Frontal cortex (tissue), 4 donors: ENCODE measurements around the gene ENTREP1. TPM values are rescaled to one million over a fixed set of nuclear protein-coding genes. Genes with fewer than 3 reads are reported as not detected.
"Not testable (repeated sequence)": the region's sequence is repeated elsewhere in the genome, so short reads cannot be mapped to it uniquely, and the experiment has no call there.

Experiments used
- DNase-seq, 2 donors: peaks; one replicate each; pipeline ENCODE4 v3.0.0; 2012; ENCODE audit warnings: low spot score in 2 of 2
- FAIRE-seq: peaks from 2 replicates; lab custom pipeline; 2012; peaks lifted over from hg19 to GRCh38; lab: Jason Lieb, UNC
- total RNA-seq: library from RNA; depleted of rRNA; stranded (reverse); fragments of >200 nt; gene quantifications from one replicate; pipeline ENCODE4 v1.2.3, GENCODE V29; 2014
- donor health status: control.
- donor health status: control.
- donor health status: control.

Gene ENTREP1
- total RNA-seq, 1 donor from 2014 or later, result 0.82 TPM

DNA sequence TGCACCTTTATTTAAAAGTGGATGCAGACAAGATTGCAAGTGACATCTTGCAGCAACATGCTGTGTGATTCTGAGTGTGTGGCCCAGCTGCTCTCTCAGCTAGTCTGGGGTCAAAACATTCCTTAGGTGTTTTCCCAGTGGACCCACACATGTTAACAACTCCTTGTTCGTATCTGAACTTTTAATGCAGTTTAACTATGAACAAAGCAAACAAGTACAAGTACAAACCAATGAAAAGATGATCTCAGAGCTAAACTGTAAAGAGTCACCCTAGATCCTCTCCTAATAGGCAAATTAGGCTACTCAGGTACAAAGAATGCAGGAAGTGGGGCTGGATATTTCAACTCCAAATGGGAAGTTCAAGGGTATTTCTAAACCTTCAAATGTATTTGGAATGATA lies 108.4 kb downstream of the ENTREP1 start:
- FAIRE-seq (no peak), DNase-seq (no peak)

DNA sequence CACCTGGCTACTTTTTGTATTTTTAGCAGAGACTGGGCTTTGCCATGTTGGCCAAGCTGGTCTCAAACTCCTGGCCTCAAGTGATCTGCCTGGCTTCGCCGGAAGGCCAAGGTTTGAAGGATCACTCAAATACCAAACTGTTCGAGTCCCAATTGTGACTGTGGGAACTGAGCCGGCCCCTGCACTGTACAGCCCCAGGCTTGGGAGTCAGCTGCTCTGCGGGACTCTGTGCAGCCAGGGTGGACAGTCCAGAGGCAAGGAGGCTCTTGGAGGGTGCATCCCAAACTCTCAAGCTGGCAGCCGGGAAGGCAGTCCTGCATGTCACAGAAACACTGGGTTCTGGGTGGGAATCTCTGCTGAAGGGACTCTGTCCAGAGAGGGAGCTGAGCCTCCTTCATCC lies 109.0 kb downstream of the ENTREP1 start:
- no peak for FAIRE-seq

DNA sequence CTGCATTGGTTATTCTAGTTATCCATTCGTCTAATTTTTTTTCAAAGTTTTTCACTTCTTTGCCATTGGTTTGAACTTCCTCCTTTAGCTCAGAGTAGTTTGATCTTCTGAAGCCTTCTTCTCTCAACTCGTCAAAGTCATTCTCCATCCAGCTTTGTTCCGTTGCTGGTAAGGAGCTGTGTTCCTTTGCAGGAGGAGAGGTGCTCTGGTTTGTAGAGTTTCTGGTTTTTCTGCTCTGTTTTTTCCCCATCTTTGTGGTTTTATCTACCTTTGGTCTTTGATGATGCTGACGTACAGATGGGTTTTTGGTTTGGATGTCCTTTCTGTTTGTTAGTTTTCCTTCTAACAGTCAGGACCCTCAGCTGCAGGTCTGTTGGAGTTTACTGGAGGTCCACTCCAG lies 114.6 kb downstream of the ENTREP1 start:
- not testable (repeated sequence) for FAIRE-seq, DNase-seq

More for the DNA sequence above, 109.0 kb downstream of the ENTREP1 start:
- DNase-seq, result no peak

DNA sequence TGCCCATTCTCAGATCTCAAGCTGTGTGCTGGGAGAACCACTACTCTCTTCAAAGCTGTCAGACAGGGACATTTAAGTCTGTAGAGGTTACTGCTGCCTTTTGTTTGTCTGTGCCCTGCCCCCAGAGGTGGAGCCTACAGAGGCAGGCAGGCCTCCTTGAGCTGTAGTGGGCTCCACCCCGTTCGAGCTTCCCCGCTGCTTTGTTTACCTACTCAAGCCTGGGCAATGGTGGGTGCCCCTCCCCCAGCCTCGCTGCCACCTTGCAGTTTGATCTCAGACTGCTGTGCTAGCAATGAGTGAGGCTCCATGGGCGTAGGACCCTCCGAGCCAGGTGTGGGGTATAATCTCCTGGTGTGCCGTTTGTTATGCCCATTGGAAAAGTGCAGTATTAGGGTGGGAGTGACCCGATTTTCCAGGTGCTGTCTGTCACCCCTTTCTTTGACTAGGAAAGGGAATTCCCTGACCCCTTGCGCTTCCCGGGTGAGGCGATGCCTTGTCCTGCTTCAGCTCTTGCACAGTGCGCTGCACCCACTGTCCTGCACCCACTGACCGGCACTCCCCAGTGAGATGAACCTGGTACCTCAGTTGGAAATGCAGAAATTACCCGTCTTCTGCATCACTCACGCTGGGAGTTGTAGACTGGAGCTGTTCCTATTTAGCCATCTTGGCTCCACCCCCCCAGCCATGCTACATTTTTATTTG lies 115.4 kb downstream of the ENTREP1 start:
- DNase-seq, FAIRE-seq: not testable (repeated sequence)

Other genes starting within 250 kb of the ENTREP1 start
- 5.7 TPM for gene TJP2, start 150.9 kb upstream of the ENTREP1 start, total RNA-seq